Measurements from ENCODE around the gene RPUSD1.

Gene RPUSD1

GRCh38 chr16:766008-766819 is 22.0 kb downstream of the RPUSD1 start:
- Histone ChIP-seq H3K27ac (ENCODE audit: low read length) (no peak overlapping the region), H3K4me3 (ENCODE audit: low read length) (no peak overlapping the region), H3K4me1 (ENCODE audit: control insufficient read depth, low read depth, low read length) (no peaks in the 10 kb centered on the region), H3K9me3 (ENCODE audit: control insufficient read depth, low read depth, low read length) (no peaks in the 10 kb centered on the region), H3K27me3 (ENCODE audit: control insufficient read depth, insufficient read depth, low read length) (no peaks in the 10 kb centered on the region), H3K36me3 (ENCODE audit: control insufficient read depth, low read depth, low read length) (no peaks in the 10 kb centered on the region), H3K9ac (ENCODE audit: low read length) (no peak overlapping the region)

GRCh38 chr16:765488-765865 is 22.7 kb downstream of the RPUSD1 start:
- Histone ChIP-seq H3K36me3 (ENCODE audit: control insufficient read depth, low read depth, low read length) (no peaks in the 10 kb centered on the region), H3K27me3 (ENCODE audit: control insufficient read depth, insufficient read depth, low read length) (no peaks in the 10 kb centered on the region), H3K4me3 (ENCODE audit: low read length) (no peak overlapping the region), H3K9me3 (ENCODE audit: control insufficient read depth, low read depth, low read length) (no peaks in the 10 kb centered on the region), H3K9ac (ENCODE audit: low read length) (no peak overlapping the region), H3K27ac (ENCODE audit: low read length) (no peak overlapping the region), H3K4me1 (ENCODE audit: control insufficient read depth, low read depth, low read length) (no peaks in the 10 kb centered on the region)

- Histone ChIP-seq H3K36me3 (ENCODE audit: control insufficient read depth, low read depth, low read length) (no peaks in the 10 kb centered on the region), H3K27ac (ENCODE audit: low read length) (no peak overlapping the region), H3K9me3 (ENCODE audit: control insufficient read depth, low read depth, low read length) (no peaks in the 10 kb centered on the region), H3K4me3 (ENCODE audit: low read length) (no peak overlapping the region), H3K9ac (ENCODE audit: low read length) (no peak overlapping the region), H3K27me3 (ENCODE audit: control insufficient read depth, insufficient read depth, low read length) (no peaks in the 10 kb centered on the region), H3K4me1 (ENCODE audit: control insufficient read depth, low read depth, low read length) (no peaks in the 10 kb centered on the region)
These were observed 23.2 kb downstream of the RPUSD1 start for GRCh38 chr16:764848-765487.

- Histone ChIP-seq H3K9ac (ENCODE audit: low read length) (no peak overlapping the region), H3K4me1 (ENCODE audit: control insufficient read depth, low read depth, low read length) (no peaks in the 10 kb centered on the region), H3K27ac (ENCODE audit: low read length) (no peak overlapping the region), H3K27me3 (ENCODE audit: control insufficient read depth, insufficient read depth, low read length) (no peaks in the 10 kb centered on the region), H3K9me3 (ENCODE audit: control insufficient read depth, low read depth, low read length) (no peaks in the 10 kb centered on the region), H3K4me3 (ENCODE audit: low read length) (no peak overlapping the region), H3K36me3 (ENCODE audit: control insufficient read depth, low read depth, low read length) (no peaks in the 10 kb centered on the region)
These were observed 23.9 kb downstream of the RPUSD1 start for GRCh38 chr16:764184-764750.

- H3K36me3 ChIP-seq (ENCODE audit: control insufficient read depth, low read depth, low read length) = no peaks in the 10 kb centered on the region
- H3K4me1 ChIP-seq (ENCODE audit: control insufficient read depth, low read depth, low read length) = no peaks in the 10 kb centered on the region
- no peak overlapping the region for H3K4me3 ChIP-seq (ENCODE audit: low read length)
- H3K27ac ChIP-seq (ENCODE audit: low read length) = no peak overlapping the region
- no peak overlapping the region for H3K9ac ChIP-seq (ENCODE audit: low read length)
- no peaks in the 10 kb centered on the region for H3K9me3 ChIP-seq (ENCODE audit: control insufficient read depth, low read depth, low read length)
- no peaks in the 10 kb centered on the region for H3K27me3 ChIP-seq (ENCODE audit: control insufficient read depth, insufficient read depth, low read length)
These were observed 24.6 kb downstream of the RPUSD1 start for GRCh38 chr16:763369-764183.

- Histone ChIP-seq H3K36me3 (ENCODE audit: control insufficient read depth, low read depth, low read length) (no peaks in the 10 kb centered on the region), H3K27me3 (ENCODE audit: control insufficient read depth, insufficient read depth, low read length) (no peaks in the 10 kb centered on the region), H3K4me1 (ENCODE audit: control insufficient read depth, low read depth, low read length) (no peaks in the 10 kb centered on the region), H3K9me3 (ENCODE audit: control insufficient read depth, low read depth, low read length) (no peaks in the 10 kb centered on the region), H3K4me3 (ENCODE audit: low read length) (no peak overlapping the region), H3K27ac (ENCODE audit: low read length) (no peak overlapping the region), H3K9ac (ENCODE audit: low read length) (no peak overlapping the region)
These were observed 25.4 kb downstream of the RPUSD1 start for GRCh38 chr16:762595-763268.

- Histone ChIP-seq H3K4me3 (ENCODE audit: low read length) (no peak overlapping the region), H3K9ac (ENCODE audit: low read length) (no peak overlapping the region), H3K27ac (ENCODE audit: low read length) (no peak overlapping the region), H3K9me3 (ENCODE audit: control insufficient read depth, low read depth, low read length) (no peaks in the 10 kb centered on the region), H3K36me3 (ENCODE audit: control insufficient read depth, low read depth, low read length) (no peaks in the 10 kb centered on the region), H3K4me1 (ENCODE audit: control insufficient read depth, low read depth, low read length) (no peaks in the 10 kb centered on the region), H3K27me3 (ENCODE audit: control insufficient read depth, insufficient read depth, low read length) (no peaks in the 10 kb centered on the region)
These were observed 26.3 kb downstream of the RPUSD1 start for GRCh38 chr16:761625-762513.

GRCh38 chr16:760545-761343 is 27.4 kb downstream of the RPUSD1 start, which contains the start of gene MSLN:
TSS of gene MSLN (plus strand) at chr16:760734. CDS start at chr16:762681, 1,947 bp downstream.
- Histone ChIP-seq H3K4me1 (ENCODE audit: control insufficient read depth, low read depth, low read length) (no peaks in the 10 kb centered on the region), H3K27me3 (ENCODE audit: control insufficient read depth, insufficient read depth, low read length) (no peaks in the 10 kb centered on the region), H3K9me3 (ENCODE audit: control insufficient read depth, low read depth, low read length) (no peaks in the 10 kb centered on the region), H3K36me3 (ENCODE audit: control insufficient read depth, low read depth, low read length) (no peaks in the 10 kb centered on the region), H3K9ac (ENCODE audit: low read length) (no peak within 1 kb of the TSS), H3K4me3 (ENCODE audit: low read length) (no peak within 1 kb of the TSS), H3K27ac (ENCODE audit: low read length) (no peak within 1 kb of the TSS)

GRCh38 chr16:760065-760464 is 28.1 kb downstream of the RPUSD1 start:
- Histone ChIP-seq H3K36me3 (ENCODE audit: control insufficient read depth, low read depth, low read length) (no peaks in the 10 kb centered on the region), H3K27me3 (ENCODE audit: control insufficient read depth, insufficient read depth, low read length) (no peaks in the 10 kb centered on the region), H3K9me3 (ENCODE audit: control insufficient read depth, low read depth, low read length) (no peaks in the 10 kb centered on the region), H3K27ac (ENCODE audit: low read length) (no peak overlapping the region), H3K9ac (ENCODE audit: low read length) (no peak overlapping the region), H3K4me1 (ENCODE audit: control insufficient read depth, low read depth, low read length) (no peaks in the 10 kb centered on the region), H3K4me3 (ENCODE audit: low read length) (no peak overlapping the region)

All from iPS-18a (cell line).